ENCODE results near the gene SLC52A3. TPM values are rescaled to one million over a fixed set of nuclear protein-coding genes. Genes with fewer than 3 reads are reported as not detected.

Gene SLC52A3
- total RNA-seq, 2 experiments from 2014 or later = not detected

GRCh38 chr20:714453-714852 lies 53.8 kb downstream of the SLC52A3 start:
- H3K4me3 Mint-ChIP-seq = no peak overlapping the region
- H3K9me3 Mint-ChIP-seq (ENCODE audit: low read depth) = peaks cover 5% of the 10 kb centered on the region
- no peak for ATAC-seq
- H3K4me1 Mint-ChIP-seq = no peaks in the 10 kb centered on the region
- peaks cover 2% of the 10 kb centered on the region for H3K36me3 Mint-ChIP-seq
- no peak overlapping the region for H3K27ac Mint-ChIP-seq
- CTCF ChIA-PET = no interaction called here
- H3K27me3 Mint-ChIP-seq = peaks cover 19% of the 10 kb centered on the region
- DNase-seq = no peak

- CTCF ChIA-PET = no interaction called here
These were observed 56.7 kb downstream of the SLC52A3 start for GRCh38 chr20:711576-711975.

GRCh38 chr20:710780-711450 lies 57.4 kb downstream of the SLC52A3 start:
- Mint-ChIP-seq H3K27me3 (peaks cover 26% of the 10 kb centered on the region), H3K4me3 (no peak overlapping the region), H3K27ac (no peak overlapping the region), H3K36me3 (peaks cover 2% of the 10 kb centered on the region), H3K4me1 (no peaks in the 10 kb centered on the region), H3K9me3 (ENCODE audit: low read depth) (peaks cover 5% of the 10 kb centered on the region)
- CTCF ChIA-PET = no interaction called here
- DNase-seq (no peak), ATAC-seq (no peak)

More at GRCh38 chr20:711576-711975, 56.7 kb downstream of the SLC52A3 start:
- Mint-ChIP-seq H3K27me3 (peaks cover 26% of the 10 kb centered on the region), H3K9me3 (ENCODE audit: low read depth) (peaks cover 5% of the 10 kb centered on the region), H3K4me1 (no peaks in the 10 kb centered on the region), H3K36me3 (peaks cover 2% of the 10 kb centered on the region), H3K27ac (no peak overlapping the region), H3K4me3 (no peak overlapping the region)
- DNase-seq (no peak), ATAC-seq (no peak)

Other genes with a start within 250 kb of the SLC52A3 start
- 100 to 1,000 TPM; 111 to 124 TPM for gene CSNK2A1, start 224.7 kb downstream of the SLC52A3 start, total RNA-seq
- not detected for gene TCF15, start 158.2 kb downstream of the SLC52A3 start, total RNA-seq
- gene SRXN1, start 115.3 kb downstream of the SLC52A3 start, total RNA-seq = 10 to 100 TPM; 17.7 to 20.0 TPM
- not detected for gene SCRT2, start 92.7 kb downstream of the SLC52A3 start, total RNA-seq
- 10 to 100 TPM; 34.3 to 37.0 TPM for gene FAM110A, start 65.2 kb upstream of the SLC52A3 start, total RNA-seq
- gene ANGPT4, start 147.8 kb upstream of the SLC52A3 start, total RNA-seq = not detected
- not detected for gene RSPO4, start 233.8 kb upstream of the SLC52A3 start, total RNA-seq